GM18511 (cell line): ENCODE results near the gene SEMA4D.

Experiments used
- ATAC-seq: cut with Tn5 transposase; IDR thresholded peaks from one replicate; pipeline ENCODE4 v1.9.1; 2021; ENCODE audit warnings: mild to moderate bottlenecking, moderate library complexity; ENCODE audit not compliant: unreplicated experiment

SEMA4D gene

GRCh38 chr9:89502671-89503070, 4.8 kb upstream of the SEMA4D start:
- ATAC-seq = no peak

- no peak for ATAC-seq
Observed at GRCh38 chr9:89502038-89502601, 4.2 kb upstream of the SEMA4D start.

GRCh38 chr9:89501311-89501898, 3.5 kb upstream of the SEMA4D start:
- ATAC-seq = no peak

- ATAC-seq = no peak
Observed at GRCh38 chr9:89500008-89500407, 2.1 kb upstream of the SEMA4D start.

- ATAC-seq = peak; percentile 59
Observed at GRCh38 chr9:89498852-89499480, 1.1 kb upstream of the SEMA4D start.

- peak; percentile 43 for ATAC-seq
Observed at GRCh38 chr9:89497257-89497963, 503 bp downstream of the SEMA4D start.

GRCh38 chr9:89496645-89497256, 1.2 kb downstream of the SEMA4D start:
- no peak for ATAC-seq

- no peak for ATAC-seq
Observed at GRCh38 chr9:89495824-89496560, 1.9 kb downstream of the SEMA4D start.

- no peak for ATAC-seq
Observed at GRCh38 chr9:89494199-89494598, 3.7 kb downstream of the SEMA4D start.

GRCh38 chr9:89493671-89494070, 4.2 kb downstream of the SEMA4D start:
- no peak for ATAC-seq

GRCh38 chr9:89493181-89493580, 4.7 kb downstream of the SEMA4D start:
- no peak for ATAC-seq

- no peak for ATAC-seq
Observed at GRCh38 chr9:89492586-89492985, 5.3 kb downstream of the SEMA4D start.

- no peak for ATAC-seq
Observed at GRCh38 chr9:89491694-89492093, 6.2 kb downstream of the SEMA4D start.

GRCh38 chr9:89489548-89490530, 8.1 kb downstream of the SEMA4D start:
- peak; percentile 47 for ATAC-seq

- no peak for ATAC-seq
Observed at GRCh38 chr9:89488936-89489335, 9.0 kb downstream of the SEMA4D start.

- no peak for ATAC-seq
Observed at GRCh38 chr9:89488131-89488530, 9.8 kb downstream of the SEMA4D start.

- no peak for ATAC-seq
Observed at GRCh38 chr9:89486681-89487080, 11.2 kb downstream of the SEMA4D start.

- ATAC-seq = peak; percentile 55
Observed at GRCh38 chr9:89484475-89485404, 13.2 kb downstream of the SEMA4D start.
